ENCODE data around the gene RSPH10B.
"Not testable (repeated sequence)": the region's sequence is repeated elsewhere in the genome, so short reads cannot be mapped to it uniquely, and the experiment has no call there.

The RSPH10B gene

DNA sequence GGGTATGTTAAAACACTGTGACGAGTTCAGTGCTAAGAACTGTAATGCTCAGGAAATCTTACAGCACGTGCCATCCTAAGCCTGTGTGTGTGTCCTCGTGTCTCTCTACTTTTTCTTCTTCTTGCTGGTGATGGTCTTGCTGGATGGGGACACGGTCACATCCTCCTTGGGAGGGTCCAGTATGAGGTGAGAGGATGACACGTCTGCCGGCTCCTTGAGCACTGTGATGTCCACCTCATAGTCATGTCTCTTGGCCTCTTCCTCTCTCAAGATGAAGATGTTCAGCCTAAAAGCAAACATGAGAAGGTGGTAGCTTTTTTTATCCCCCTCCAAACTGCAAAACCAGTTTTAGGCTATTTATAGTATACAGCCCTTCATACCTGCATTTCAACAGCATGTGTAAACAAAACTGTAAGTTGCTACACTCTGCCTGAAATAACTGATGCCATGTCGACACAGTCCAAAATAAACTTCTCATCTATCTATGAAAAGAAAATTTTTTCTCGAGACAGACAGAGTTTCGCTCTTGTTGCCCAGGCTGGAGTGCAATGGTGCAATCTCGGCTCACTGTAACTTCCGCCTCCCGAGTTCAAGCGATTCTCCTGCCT is 44.1 kb downstream of the RSPH10B start:
- not testable (repeated sequence) for DNase-seq (ENCODE audit: low read depth in 3 of 3)

DNA sequence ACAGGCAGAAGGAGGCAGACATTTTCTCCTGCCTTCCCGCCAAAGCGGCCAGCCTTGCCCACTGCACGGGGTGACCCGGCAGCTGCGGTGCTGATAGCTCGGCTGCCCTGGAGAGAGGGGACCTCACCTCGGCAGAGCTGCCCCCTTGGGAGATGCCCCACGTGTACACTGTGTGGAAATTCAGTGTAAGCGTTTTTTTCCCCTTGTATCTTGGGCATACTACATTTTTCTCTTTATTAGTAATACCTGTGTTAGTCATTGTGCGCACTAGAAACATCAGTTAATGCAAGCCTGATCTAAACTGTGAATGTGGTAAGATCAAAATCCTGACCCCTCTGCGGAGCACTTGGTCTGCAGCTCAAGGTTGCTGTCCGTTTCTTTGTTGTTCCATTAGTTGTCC is 45.9 kb downstream of the RSPH10B start:
- DNase-seq (ENCODE audit: low read depth in 3 of 3), result not testable (repeated sequence)

DNA sequence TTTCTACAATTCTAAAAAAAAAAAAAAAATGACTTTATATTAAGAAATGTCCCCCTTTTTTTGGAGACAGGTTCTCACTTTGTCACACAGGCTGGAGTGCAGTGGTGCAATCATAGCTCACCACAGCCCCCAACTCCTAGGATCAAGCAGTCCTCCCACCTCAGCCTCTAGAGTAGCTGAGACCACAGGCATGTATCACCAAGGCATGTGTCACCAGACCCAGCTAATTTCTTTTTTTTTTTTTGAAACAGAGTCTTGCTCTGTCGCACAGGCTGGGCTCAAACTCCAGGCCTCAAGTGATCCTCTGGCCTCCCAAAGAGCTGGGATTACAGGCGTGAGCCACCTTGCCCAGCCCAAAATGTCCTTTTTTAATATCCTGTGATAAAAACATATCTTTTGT is 46.3 kb downstream of the RSPH10B start:
- not testable (repeated sequence) for DNase-seq (ENCODE audit: low read depth in 3 of 3)

DNA sequence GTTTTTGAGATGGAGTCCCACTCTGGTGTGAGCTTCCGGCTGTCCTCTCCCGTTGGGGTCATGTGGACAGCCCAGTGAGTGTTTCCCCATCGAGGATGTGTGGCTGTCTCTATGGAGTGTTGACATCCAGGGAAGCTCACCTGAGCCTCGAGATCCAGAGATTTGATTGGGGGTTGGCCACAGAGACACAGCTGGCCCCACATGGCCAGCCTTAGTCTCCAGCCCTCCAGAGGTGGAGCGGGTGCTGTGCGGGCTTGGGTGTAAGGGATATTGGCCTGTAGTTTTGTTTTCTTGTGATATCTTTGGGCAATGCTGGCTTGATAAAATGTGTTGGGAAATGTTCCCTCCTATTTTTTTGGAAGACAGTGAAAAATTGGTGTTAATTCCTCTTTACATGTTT is 54.0 kb downstream of the RSPH10B start:
- not testable (repeated sequence) for DNase-seq (ENCODE audit: low read depth in 3 of 3)

DNA sequence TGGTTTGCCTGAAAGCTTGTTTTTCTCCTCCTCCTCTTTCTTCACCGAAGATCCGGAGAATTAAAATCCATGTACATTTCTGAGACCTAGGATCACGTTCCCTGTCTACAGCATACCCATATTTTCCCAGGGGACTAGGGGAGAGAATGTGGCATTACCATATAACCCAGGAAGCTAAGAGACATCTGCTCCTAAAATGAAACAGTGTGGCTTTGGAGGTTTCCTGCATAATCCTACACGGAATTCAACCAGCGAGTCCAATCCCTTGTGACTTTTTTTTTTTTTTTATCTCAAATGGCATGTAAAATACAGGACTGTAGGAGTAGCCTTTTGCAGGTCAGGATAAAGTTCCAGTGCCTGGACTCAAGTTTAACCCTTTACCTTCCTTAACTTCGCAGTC is 61.7 kb downstream of the RSPH10B start:
- DNase-seq (ENCODE audit: low read depth in 3 of 3), result not testable (repeated sequence)

DNA sequence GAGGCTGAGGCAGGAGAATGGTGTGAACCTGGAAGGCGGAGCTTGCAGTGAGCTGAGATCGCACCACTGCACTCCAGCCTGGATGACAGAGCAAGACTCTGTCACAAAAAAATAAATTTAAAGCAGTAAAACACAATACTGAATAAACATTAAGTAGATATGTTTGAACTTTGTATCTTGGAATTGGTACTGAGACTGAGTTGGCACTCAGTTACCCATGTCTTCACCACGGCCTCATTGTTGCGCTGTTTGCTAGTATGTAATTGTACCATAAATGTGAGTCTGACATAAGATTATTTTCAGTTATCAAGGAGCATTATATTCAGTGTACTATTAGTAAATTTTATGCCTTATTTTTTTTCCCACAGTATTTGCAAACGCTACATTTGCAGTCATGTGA is 65.8 kb downstream of the RSPH10B start:
- DNase-seq (ENCODE audit: low read depth in 3 of 3), result not testable (repeated sequence)

DNA sequence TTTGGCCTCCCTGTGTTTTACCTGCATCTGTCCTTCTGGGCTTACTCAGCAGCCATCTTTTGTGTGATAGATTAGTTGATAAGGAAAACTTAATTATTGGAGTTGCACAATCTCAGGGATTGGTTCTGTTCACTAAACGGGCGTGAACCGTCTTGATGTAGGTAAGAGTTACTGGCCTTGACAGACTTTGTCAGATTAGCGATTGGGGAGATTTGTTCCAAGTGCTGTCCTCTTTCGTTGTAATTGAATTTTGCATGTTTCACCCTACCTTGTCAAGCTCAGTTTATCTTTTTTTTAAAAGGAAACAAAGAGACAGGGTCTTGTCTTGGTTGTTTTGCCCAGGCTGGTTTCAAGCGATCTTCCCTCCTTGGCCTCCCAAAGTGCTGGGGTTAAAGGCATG is 67.5 kb downstream of the RSPH10B start:
- DNase-seq (ENCODE audit: low read depth in 3 of 3), result not testable (repeated sequence)

DNA sequence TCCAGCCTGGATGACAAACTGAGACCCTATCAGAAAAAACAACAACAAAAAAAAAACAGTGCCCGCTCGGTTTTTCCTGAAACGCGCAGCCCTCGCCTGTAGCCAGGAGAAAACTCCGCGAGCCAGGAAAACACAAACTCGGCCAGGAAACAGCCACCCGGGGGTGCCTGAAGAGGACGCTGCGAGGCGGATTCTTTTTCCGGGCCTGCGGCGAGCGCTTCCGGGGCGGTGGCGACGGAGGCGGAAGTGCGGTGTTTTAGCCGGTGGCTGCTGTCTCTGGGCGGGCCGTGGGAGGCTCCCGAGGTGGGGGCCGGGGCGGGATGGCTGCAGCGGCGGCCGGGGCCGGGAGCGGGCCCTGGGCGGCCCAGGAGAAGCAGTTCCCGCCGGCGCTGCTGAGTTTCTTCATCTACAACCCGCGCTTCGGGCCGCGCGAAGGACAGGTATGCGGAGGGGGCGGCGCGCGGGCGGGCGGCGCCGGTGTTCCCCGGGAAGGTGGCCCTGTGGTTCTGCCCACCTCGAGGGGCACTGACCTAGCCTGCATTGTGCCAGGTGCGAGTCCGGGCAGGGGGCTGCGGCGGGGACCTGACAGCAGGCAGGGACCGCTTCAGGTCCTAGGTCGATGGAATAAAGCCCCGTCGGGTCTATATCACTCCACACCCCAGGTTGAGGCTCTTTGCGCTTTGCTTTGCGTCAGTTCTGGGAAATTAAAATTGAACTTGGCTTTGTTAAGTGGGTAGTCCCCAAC is 71.8 kb downstream of the RSPH10B start, which contains the start of gene CCZ1:
TSS of gene CCZ1 (plus strand) at position 254 of the 745 bp plus-strand sequence. CDS start at position 321, 67 bp downstream.
- peak in 2 of 3 experiments; percentile 54 to 68 for DNase-seq (ENCODE audit: low read depth in 3 of 3)

DNA sequence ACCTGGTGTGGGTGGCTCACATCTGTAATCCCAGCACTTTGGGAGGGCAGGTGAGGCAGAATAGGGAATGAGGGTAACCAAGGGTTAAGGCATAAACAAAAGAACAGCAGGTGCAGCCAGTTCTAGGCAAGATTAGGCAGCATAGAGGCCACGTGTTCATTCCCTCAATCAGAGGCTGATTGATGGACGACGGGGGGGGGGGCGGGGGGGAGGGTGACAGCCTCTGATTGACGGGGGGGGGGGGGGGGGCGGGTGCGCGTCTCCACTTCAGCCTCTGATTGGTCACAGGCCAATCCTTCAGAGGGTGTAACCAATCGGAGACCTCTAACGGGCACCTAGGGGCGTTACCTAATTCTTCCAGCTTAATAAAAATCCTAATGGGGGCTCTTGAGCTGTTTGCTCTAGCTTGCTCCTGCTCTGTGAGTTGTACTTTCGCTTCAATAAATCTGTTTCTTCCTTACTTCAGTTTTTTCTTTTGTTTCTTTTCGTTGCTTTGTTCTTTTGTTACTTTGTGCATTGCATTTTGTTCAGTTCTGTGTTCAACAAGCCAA is 73.0 kb downstream of the RSPH10B start:
- DNase-seq (ENCODE audit: low read depth in 3 of 3), result not testable (repeated sequence)

DNA sequence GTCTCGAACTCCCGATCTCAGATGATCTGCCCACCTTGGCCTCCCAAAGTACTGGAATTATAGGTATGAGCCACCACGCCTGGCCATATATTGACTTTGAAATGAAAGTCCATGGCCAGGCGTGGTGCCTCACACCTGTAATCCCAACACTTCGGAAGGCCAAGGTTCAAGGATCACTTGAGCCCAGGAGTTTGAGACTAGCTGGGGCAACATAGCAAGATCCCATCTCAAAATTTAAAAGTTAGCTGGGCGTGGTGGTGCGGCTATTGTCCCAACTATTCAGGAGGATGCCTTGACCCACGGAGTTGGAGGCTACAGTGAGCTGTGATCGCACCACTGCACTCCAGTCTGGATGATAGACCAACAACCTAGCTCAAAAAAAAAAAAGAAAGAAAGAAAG is 78.0 kb downstream of the RSPH10B start:
- DNase-seq (ENCODE audit: low read depth in 3 of 3), result no peak

DNA sequence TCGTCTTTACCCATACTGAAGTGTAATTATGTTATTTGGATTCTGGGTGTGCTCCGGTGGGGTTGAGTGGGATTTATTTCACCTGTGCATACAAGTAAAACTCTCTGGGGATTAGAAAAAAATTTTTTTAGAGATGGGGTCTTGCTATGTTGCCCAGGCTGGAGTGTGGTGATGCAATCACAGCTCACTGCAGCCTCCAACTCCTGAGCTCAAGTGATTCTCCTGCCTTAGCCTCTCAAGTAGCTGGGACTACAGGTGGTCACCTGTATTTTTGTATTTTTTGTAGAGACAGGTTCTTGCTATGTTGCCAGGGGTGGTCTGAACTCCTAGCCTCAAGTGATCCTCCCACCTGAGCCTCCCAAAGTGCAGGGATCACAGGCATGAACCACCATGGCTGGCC is 80.2 kb downstream of the RSPH10B start:
- DNase-seq (ENCODE audit: low read depth in 3 of 3), result not testable (repeated sequence)

DNA sequence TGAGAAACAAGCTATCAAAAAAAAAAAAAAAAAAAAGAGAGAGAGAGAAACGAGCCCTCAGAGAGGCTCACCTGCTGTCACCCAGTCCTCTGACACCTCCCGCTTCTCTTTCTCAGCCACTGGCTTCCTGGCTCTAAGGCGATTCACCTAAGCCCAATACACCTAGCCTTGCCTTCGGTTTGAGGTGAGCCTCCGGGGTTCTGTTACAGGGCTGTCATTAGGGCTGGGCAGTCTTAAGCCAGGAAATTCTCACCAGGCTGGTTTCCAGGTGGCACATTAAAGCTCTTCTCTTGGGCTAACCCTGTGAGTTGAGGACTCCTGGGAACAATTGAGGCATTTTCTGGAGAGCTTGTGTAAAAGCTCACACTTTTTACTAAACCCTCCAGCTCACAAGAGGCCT is 82.5 kb downstream of the RSPH10B start:
- DNase-seq (ENCODE audit: low read depth in 3 of 3), result not testable (repeated sequence)

DNA sequence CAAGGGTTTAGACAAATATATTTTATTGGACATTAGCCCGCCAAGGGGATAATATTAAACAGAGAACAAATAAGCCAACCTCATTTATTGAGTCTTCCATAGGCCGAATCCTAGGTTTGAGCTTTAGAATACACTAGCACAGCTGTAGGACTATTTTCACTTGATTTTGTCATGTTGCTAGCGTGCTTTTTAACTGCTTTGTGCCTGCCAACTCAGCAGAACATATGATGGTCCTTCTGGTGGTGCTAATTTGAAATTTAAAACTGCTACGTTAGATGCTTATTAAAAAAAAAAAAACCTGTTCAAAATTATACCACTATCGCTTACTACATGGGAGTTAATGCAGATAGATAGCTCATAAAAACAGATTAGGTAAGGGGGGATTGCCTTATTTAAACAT is 86.1 kb downstream of the RSPH10B start:
- DNase-seq (ENCODE audit: low read depth in 3 of 3), result not testable (repeated sequence)

DNA sequence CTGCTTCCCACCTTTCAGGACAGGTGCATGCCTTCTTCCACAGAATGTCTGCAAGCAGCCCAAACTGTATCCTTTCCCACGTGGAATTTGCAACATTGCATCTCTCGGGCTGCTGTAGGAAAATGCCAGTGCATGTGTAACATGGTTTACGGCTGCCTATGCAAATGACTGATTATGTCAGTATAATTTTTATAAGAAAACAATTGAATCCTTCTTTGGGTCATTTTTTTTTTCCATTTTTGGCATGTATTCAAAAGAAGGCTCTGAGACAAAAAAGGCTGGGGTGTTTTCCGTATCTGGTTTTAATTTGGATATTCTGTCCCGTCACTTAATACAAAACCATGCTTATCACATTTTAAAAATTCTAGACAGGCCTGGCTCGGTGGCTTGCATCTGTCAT is 90.4 kb downstream of the RSPH10B start:
- DNase-seq (ENCODE audit: low read depth in 3 of 3), result not testable (repeated sequence)

DNA sequence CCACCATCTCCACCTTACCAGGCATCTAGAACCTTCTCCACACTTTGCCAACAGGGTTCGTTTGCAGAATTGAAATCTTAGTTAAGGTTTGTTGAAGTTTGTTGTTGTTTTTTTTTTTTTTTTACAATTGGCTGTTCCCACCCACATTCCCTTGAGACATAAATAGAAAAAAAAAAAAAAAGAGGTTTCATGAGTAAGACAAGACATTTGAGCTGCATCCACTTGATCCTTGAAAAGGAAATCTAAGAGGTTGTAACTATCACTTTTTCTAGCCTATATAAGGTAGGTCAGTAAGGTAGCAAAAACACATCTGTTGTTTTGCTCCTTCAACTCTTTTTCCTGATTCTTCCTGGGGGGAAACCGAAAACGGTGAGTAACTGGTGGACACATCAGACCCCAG is 90.9 kb downstream of the RSPH10B start:
- not testable (repeated sequence) for DNase-seq (ENCODE audit: low read depth in 3 of 3)
